ENCODE measurements around the gene FMO5.
"Not testable (repeated sequence)": the region's sequence is repeated elsewhere in the genome, so short reads cannot be mapped to it uniquely, and the experiment has no call there.

FMO5 gene

GRCh38 chr1:147243228-147243685 lies 18.1 kb upstream of the FMO5 start:
- Mint-ChIP-seq H3K4me3 (peak overlapping the region; percentile 94 to 97 (median 96)), H3K27me3 (ENCODE audit: low read depth) (no peaks in the 10 kb centered on the region), H3K36me3 (ENCODE audit: low read depth) (peaks cover 7% of the 10 kb centered on the region), H3K9me3 (no peaks in the 10 kb centered on the region), H3K27ac (peak overlapping the region; percentile 0 to 87 (median 33)), H3K4me1 (peaks cover 24% of the 10 kb centered on the region)
- TF ChIP-seq, protein P1, sequence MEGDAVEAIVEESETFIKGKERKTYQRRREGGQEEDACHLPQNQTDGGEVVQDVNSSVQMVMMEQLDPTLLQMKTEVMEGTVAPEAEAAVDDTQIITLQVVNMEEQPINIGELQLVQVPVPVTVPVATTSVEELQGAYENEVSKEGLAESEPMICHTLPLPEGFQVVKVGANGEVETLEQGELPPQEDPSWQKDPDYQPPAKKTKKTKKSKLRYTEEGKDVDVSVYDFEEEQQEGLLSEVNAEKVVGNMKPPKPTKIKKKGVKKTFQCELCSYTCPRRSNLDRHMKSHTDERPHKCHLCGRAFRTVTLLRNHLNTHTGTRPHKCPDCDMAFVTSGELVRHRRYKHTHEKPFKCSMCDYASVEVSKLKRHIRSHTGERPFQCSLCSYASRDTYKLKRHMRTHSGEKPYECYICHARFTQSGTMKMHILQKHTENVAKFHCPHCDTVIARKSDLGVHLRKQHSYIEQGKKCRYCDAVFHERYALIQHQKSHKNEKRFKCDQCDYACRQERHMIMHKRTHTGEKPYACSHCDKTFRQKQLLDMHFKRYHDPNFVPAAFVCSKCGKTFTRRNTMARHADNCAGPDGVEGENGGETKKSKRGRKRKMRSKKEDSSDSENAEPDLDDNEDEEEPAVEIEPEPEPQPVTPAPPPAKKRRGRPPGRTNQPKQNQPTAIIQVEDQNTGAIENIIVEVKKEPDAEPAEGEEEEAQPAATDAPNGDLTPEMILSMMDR (IDR thresholded peaks at IDR 0.05; ENCODE audit: unreplicated experiment in 3 of 3), result no peak

DNA sequence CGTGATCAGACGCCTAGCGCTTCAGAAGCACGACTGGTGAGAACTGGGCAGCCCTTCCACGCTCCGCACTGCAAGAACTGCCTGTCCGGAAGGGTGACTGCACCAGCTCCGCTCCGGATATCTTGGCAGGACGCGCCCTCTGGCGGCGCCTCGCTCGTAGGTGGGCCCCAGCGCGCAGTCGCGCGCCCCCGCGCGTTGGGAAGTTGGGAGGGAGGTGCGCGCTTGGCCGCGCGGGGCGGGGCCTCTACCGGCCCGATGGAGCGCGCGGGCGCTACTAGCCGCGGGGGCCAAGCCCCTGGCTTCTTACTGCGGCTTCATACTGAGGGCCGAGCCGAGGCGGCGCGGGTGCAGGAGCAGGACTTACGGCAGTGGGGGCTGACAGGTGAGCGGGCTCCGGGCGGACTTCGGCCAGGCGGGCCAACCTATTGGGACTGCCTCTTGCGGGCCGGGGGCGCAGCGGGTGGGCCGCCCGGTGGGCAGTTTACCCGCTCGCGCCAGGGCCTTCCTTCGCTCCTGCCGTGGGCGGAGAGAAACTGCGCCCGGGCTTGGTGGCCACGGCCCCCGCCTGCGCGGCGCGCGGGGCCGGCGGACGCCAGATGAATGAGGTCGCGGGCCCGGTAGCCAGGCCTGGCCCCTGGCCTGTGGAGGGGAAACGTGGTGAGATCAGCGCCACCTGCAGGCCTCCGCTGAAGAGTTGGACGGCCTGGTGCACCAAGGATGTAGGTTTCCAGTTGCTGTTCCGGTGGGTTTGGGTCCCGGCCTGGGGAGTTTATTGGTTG lies 17.5 kb upstream of the FMO5 start, which contains the start of gene CHD1L:
CHD1L (plus strand) TSS at position 236 of the 779 bp plus-strand sequence; CDS start at position 256, 20 bp downstream.
- H3K9me3 Mint-ChIP-seq, result no peaks in the 10 kb centered on the region
- peak within 1 kb of the TSS; percentile 0 to 97 (median 87) for H3K27ac Mint-ChIP-seq
- TF ChIP-seq, protein P1 (IDR thresholded peaks at IDR 0.05; ENCODE audit: unreplicated experiment in 3 of 3), result peak; percentile 72 to 79 (median 74)
- H3K4me3 Mint-ChIP-seq, result peak within 1 kb of the TSS; percentile 94 to 97 (median 96)
- H3K4me1 Mint-ChIP-seq, result peaks cover 22% of the 10 kb centered on the region
- peaks cover 7% of the 10 kb centered on the region for H3K36me3 Mint-ChIP-seq (ENCODE audit: low read depth)
- no peaks in the 10 kb centered on the region for H3K27me3 Mint-ChIP-seq (ENCODE audit: low read depth)

DNA sequence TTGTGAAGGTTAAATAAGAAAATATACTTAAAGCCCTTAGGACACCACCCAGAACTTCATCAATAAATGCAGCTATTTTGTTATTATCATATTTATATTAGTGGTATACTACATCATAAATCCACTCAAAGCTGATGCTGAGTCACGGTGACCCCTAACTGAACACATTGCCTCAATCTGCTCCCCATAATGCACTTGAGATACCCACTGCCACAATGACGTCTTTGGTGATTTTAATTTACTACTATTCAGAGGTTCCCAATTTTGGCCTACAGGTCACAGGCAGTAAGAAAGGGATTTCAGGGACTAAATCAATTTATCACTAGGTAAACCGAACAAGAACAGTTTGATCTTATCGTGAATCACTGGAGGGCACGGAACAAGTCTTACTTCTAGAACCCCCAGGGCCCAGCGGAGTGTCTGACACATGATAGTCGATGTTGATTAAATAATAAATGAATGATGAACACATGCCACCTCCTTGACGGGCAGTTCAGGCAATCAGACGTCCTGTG lies 16.9 kb upstream of the FMO5 start:
- Mint-ChIP-seq H3K4me1 (peaks cover 16% of the 10 kb centered on the region), H3K27ac (peak overlapping the region in 2 of 3 experiments; percentile 80 to 87), H3K36me3 (ENCODE audit: low read depth) (peaks cover 7% of the 10 kb centered on the region), H3K4me3 (peak overlapping the region; percentile 88 to 91 (median 91)), H3K27me3 (ENCODE audit: low read depth) (no peaks in the 10 kb centered on the region), H3K9me3 (no peaks in the 10 kb centered on the region)
- TF ChIP-seq, protein P1 (IDR thresholded peaks at IDR 0.05; ENCODE audit: unreplicated experiment in 3 of 3), result no peak

GRCh38 chr1:147240131-147240721 lies 15.1 kb upstream of the FMO5 start:
- Mint-ChIP-seq H3K4me1 (peaks cover 12% of the 10 kb centered on the region), H3K4me3 (peak overlapping the region; percentile 42 to 59 (median 45)), H3K27ac (peak overlapping the region; percentile 1 to 97 (median 93))
- H3K9me3 Mint-ChIP-seq; H3K27me3 Mint-ChIP-seq (ENCODE audit: low read depth); H3K36me3 Mint-ChIP-seq (ENCODE audit: low read depth): not testable (repeated sequence)

DNA sequence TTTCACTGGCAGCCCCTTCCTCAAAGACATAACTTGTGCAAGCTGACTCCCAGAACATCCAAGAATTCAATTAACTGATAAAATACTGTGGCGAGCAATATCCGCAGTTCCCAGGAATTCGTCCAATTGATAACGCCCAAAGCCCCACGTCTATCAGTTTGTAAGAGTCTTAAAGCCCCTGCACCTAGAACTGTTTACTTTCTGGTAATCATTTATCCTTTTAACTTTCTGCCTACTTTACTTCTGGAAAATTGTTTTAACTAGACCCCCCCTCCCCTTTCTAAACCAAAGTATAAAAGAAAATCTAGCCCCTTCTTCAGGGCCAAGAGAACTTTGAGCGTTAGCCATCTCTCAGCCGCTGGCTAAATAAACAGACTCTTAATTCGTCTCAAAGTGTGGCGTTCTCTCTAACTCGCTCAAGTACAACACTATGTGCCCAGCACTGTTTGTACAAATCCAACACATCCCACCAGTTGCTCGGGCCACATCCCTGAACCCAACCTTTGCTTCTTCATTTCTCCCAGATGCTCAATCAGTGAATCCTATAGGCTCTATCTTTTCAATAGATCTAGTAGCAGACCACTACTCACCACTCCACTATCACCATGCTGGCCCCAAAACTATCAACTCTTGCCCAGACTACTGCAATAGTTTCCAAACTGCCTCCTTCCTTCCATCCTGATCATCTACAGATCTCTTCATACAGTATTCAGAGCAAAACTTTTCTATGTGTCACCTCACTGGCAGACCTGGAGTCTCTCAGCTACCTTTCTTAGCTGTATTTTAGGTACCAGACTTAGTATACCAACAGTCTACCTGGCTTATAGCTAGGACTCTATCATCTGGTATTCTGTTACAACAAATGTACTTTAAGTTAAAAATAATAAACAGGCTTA lies 14.0 kb upstream of the FMO5 start:
- H3K27ac Mint-ChIP-seq, result peak overlapping the region; percentile 1 to 97 (median 6)
- H3K4me1 Mint-ChIP-seq, result peaks cover 5% of the 10 kb centered on the region
- peaks cover 1% of the 10 kb centered on the region for H3K9me3 Mint-ChIP-seq
- H3K36me3 Mint-ChIP-seq (ENCODE audit: low read depth), result peaks cover 2% of the 10 kb centered on the region
- no peak overlapping the region for H3K4me3 Mint-ChIP-seq
- no peaks in the 10 kb centered on the region for H3K27me3 Mint-ChIP-seq (ENCODE audit: low read depth)
- TF ChIP-seq, protein P1 (IDR thresholded peaks at IDR 0.05; ENCODE audit: unreplicated experiment in 3 of 3), result no peak

All from nephron (organoid).